ENCODE measurements around the gene UNC13A.

- TF ChIP-seq CTCF (conservative IDR thresholded peaks at IDR 0.05 in 1 of 2, IDR thresholded peaks at IDR 0.05 in 1 of 2; ENCODE audit: low read depth in 1 of 2, low read length in 2 of 2) (no peak), EZH2 (IDR thresholded peaks at IDR 0.05; ENCODE audit: low read length, missing control alignments) (no peak)
Observed at GRCh38 chr19:17618281-17618903, 69.8 kb downstream of the UNC13A start.

Measured in fibroblast of lung (primary cell).